Motor neuron (in vitro differentiated cells): Measurements from ENCODE around the gene LILRA6. TPM values are rescaled to one million over a fixed set of nuclear protein-coding genes. Genes with fewer than 3 reads are reported as not detected.
A peak's percentile ranks its signal among the peaks of the same experiment; 100 is the strongest.
"Not testable (repeated sequence)": the region's sequence is repeated elsewhere in the genome, so short reads cannot be mapped to it uniquely, and the experiment has no call there.

Experiments used
- ATAC-seq, 8 experiments: fragments of 200-7000 bp; cut with Tn5 transposase; replicated peaks in 6 of 8; 2 replicates each; pipeline ENCODE4 v1.8.0; 2021; ENCODE audit warnings: mild to moderate bottlenecking in 8 of 8, moderate library complexity in 8 of 8
- H3K27ac ChIP-seq, 2 donors: fragments of 250-450 bp; sonication (Bioruptor Pico); 2 replicates each; pipeline ENCODE4 v1.9.0; 2021; ENCODE audit warnings: antibody characterized with exemption in 2 of 2, mild to moderate bottlenecking in 2 of 2, moderate library complexity in 1 of 2
- H3K4me1 ChIP-seq, 2 donors: fragments of 250-450 bp; sonication (Bioruptor Pico); replicated peaks in 1 of 2; 2 replicates each; pipeline ENCODE4 v1.6.1; 2021; ENCODE audit warnings: antibody characterized with exemption in 2 of 2, mild to moderate bottlenecking in 2 of 2, moderate library complexity in 1 of 2
- H3K4me3 ChIP-seq, 5 donors: fragments of 250-450 bp; sonication (Bioruptor Pico); 2 replicates each; pipeline ENCODE4 v1.9.0; 2021; ENCODE audit warnings: antibody characterized with exemption in 5 of 5, mild to moderate bottlenecking in 5 of 5, moderate library complexity in 4 of 5
- WGBS, 10 experiments: fragments of 450-650 bp; shearing (Covaris generic); methylation state at CpG; one replicate each; pipeline ENCODE4 v1.0.0; 2022; 5-methylcytosine and 5-hydroxymethylcytosine counted together
- in situ Hi-C, 9 experiments: fragments of 400-800 bp; cut with MboI; loops; one replicate each; pipeline ENCODE4 v1.15.0; 2021; ENCODE audit warnings: low sequenced_read_pairs in 9 of 9, low pct_unique_long_range_greater_than_20kb in 2 of 9; ENCODE audit not compliant: unreplicated experiment in 9 of 9
- total RNA-seq, 8 experiments: library from RNA; unstranded; fragments of 300-600 nt; gene quantifications; 2 replicates each; pipeline versions ENCODE4 v1.2.3 to v1.2.4, GENCODE V29; 2022

LILRA6 gene
- total RNA-seq, 8 experiments from 2014 or later, result 0.05 to 0.56 (median 0.27) TPM; not detected in 1

DNA sequence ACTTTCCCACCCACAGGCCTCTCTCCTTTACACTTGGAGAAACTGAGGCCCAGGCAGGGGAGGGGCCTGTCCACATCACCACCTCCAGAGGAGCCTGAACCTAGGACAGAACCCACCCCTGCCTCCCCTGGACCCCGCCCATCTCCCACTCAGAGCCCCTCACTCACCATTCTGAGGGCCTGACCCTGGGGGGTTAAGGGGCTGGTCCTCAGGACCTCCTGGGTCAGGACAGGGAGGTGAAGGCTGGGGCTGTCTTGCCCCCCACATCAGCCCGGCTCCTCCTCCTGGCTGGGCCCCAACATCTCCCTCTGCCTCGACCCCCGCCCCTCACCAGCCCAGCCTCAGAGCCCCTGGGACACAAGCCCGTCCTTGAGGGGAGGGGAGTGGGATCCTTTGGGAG lies 22.9 kb downstream of the LILRA6 start:
- in situ Hi-C loops, H3K4me1 ChIP-seq: not testable (repeated sequence)
- WGBS, 10 experiments, result no CpG with 5 or more reads among the region's 5 CpGs

DNA sequence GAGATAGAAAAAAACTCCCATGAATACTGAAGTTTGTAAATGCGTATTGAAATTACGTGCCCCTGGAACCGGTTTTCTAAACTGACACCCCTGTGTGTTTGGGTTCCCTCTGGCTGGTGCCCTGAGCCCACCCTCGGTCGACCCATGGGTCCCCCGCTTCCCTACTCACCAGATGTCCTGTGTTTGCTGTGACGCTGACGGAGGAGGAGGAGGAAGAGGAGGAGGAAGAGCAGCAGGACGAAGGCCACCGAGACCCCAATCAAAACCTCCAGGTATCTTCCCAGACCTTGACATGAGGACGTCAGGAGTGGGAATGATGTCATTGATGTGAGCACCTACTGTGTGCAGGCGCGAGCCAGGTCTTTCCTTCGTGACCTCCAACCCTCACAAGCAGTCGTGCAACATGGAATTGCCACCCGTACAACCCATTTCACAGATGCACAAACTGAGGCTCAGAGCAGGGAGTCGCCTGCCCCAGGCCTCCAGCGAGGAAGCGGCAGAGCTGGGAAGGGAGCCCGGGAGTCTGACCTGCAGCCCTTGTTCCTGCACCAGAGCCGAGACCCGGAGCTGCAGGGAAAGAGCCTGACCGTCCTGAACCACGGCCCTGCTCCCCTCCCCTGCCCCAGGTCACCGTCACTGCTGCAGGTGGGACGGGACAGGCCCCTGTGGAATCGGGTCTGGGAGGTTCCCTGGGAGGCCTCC lies 23.5 kb downstream of the LILRA6 start:
- Histone ChIP-seq H3K27ac (no peak overlapping the region), H3K4me3 (no peak overlapping the region), H3K4me1 (peaks cover 3 to 6% of the 10 kb centered on the region in 2 donors)
- ATAC-seq, result no peak
- 60 to 100% (median 94%) methylated on average over 1 to 9 of the region's 27 CpGs; no CpG with 5 or more reads in 4 of the 10 experiments for WGBS, 10 experiments
- in situ Hi-C loops, result no loop called here

More for the DNA sequence above, 22.9 kb downstream of the LILRA6 start:
- H3K4me3 ChIP-seq, ATAC-seq, H3K27ac ChIP-seq: not testable (repeated sequence)

DNA sequence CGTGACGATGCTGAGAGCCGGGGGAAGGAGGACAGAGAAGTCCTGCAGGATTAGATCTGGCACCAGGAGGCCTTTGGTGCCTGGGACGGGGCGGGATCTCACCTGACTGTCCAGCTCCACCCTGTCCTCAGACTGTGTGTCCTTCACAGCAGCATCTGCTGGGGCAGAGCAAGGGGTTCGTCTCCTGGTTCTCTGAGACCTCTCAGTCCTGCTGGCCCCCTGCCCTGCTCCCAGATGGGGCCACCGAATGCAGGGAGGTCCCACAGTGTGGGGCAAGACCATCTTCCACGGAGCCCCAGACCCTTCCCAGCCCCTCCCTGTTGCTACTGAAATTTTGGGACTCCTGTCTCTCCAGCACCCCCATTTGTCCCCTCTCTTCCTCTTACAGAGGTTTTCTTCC lies 24.3 kb downstream of the LILRA6 start:
- H3K4me1 ChIP-seq, result peaks cover 3 to 6% of the 10 kb centered on the region in 2 donors
- in situ Hi-C loops, result no loop called here
- no peak overlapping the region for H3K4me3 ChIP-seq
- no peak overlapping the region for H3K27ac ChIP-seq
- 27% methylated on average over 4 of the region's 8 CpGs; no CpG with 5 or more reads in 9 of the 10 experiments for WGBS, 10 experiments
- peak in 1 of 8 experiments; percentile 13 for ATAC-seq

DNA sequence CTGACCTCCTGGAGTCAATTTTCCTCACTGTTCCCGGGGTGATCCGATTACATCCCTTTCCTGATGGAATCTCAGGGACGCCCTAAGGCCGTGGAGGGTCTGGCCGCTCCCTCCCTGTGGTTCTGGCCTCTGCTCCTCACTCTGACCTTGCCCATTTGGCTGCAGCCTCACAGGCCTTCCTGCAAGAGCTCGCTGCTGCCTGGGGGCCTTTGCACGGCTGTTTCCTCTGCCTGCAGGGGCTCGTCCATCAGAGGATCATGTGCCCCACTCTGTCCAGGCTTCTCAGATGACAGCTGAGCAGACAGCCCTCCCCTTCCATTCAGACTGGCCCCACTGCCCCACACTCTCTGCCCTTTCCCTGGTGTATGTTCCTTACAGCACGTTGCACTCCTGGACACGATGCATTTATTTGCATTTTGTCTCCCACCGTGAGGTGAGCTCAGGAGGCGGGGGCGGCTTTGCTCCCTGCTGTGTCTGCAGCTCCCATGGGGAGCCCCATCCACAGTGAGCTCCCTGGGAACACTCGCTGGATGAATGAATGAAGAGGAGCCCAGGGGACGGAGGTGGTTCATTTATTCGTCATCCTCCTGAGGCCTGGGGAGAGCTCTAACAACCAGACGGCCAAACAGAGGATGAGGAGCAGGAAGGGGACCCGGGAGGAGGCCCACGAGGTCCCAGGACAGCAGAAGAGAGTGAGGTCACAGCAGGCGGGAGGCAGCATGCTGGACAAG lies 24.9 kb downstream of the LILRA6 start:
- H3K4me3 ChIP-seq, H3K27ac ChIP-seq, in situ Hi-C loops, H3K4me1 ChIP-seq: not testable (repeated sequence)
- WGBS, 10 experiments, result 25 to 84% methylated on average over 4 to 7 of the region's 20 CpGs; no CpG with 5 or more reads in 8 of the 10 experiments
- ATAC-seq, result peak in 1 of 8 experiments; percentile 3

DNA sequence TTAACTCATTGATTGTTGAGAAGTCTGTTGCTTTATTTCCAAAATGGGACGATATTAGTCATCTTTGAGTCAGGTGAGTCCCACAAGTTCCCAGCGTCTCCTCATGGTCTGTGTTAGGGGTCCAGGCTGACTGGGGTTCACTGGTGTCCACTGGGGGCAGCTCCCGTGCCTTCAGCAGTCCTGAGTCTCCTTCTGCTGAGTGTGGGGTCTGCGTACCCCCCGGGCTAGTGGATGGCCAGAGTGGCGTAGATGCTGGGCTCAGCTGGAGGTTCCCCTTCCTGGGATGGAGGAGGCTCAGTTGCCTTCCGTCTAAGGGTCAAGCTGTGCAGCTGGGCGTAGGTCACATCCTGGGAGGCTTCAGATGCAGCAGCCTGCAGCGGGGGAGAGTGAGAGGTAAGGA lies 25.7 kb downstream of the LILRA6 start:
- in situ Hi-C loops, result no loop called here
- WGBS, 10 experiments, result 67 to 92% (median 89%) methylated on average over 1 to 5 of the region's 9 CpGs; no CpG with 5 or more reads in 7 of the 10 experiments

DNA sequence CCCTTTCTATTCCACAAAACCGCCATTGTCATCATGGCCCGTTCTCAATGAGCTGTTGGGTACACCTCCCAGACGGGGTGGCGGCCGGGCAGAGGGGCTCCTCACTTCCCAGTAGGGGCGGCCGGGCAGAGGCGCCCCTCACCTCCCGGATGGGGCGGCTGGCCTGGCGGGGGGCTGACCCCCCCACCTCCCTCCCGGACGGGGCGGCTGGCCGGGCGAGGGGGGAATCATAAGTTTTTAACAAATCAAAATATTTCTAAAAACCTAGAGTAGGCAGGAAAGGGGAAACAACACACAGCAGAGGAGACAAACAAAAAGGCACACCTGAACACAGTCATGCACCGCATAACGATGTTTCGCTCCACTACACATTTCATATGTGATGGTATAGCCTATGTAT lies 27.9 kb downstream of the LILRA6 start:
- in situ Hi-C loops, ATAC-seq, H3K4me1 ChIP-seq, H3K4me3 ChIP-seq, H3K27ac ChIP-seq: not testable (repeated sequence)
- 100% methylated on average over 1 of the region's 19 CpGs; no CpG with 5 or more reads in 9 of the 10 experiments for WGBS, 10 experiments

More for the DNA sequence above, 25.7 kb downstream of the LILRA6 start:
- H3K4me3 ChIP-seq, result no peak overlapping the region
- H3K4me1 ChIP-seq, result peaks cover 3 to 6% of the 10 kb centered on the region in 2 donors
- H3K27ac ChIP-seq, result no peak overlapping the region
- ATAC-seq, result no peak

DNA sequence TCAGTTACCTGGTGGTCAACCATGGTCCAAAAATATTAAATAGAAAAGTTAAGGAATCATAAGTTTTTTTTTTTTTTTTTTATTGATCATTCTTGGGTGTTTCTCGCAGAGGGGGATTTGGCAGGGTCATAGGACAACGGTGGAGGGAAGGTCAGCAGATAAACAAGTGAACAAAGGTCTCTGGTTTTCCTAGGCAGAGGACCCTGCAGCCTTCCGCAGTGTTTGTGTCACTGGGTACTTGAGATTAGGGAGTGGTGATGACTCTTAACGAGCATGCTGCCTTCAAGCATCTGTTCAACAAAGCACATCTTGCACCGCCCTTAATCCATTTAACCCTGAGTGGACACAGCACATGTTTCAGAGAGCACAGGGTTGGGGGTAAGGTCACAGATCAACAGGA lies 28.4 kb downstream of the LILRA6 start:
- WGBS, 10 experiments, result 50 to 100% (median 90%) methylated on average over 1 to 2 of the region's 5 CpGs; no CpG with 5 or more reads in 7 of the 10 experiments
- H3K4me3 ChIP-seq, ATAC-seq, H3K27ac ChIP-seq, in situ Hi-C loops: not testable (repeated sequence)
- peaks cover 12 to 15% of the 10 kb centered on the region in 2 donors for H3K4me1 ChIP-seq

DNA sequence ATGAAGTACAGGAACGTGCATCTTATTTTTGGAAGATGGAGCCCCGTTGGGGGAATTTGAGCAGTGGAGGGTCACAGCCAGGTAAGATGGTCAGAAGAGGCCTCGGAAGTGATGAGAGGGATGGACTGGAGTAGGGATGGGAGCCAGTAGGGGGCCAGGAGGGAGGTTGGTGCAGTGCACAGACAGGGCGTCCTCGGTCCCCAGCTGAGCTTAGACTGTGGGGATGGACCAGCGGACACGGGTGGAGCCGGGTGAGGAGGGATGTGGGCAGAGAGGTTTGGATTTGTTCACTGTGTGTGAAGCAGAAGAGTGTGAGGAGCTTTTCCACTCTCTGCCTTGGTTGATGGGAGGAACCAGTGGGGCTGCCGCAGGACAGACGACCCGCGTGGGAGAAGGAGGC lies 31.4 kb downstream of the LILRA6 start:
- in situ Hi-C loops, result no loop called here
- WGBS, 10 experiments, result 59 to 100% (median 81%) methylated on average over 1 to 5 of the region's 12 CpGs; no CpG with 5 or more reads in 5 of the 10 experiments
- ATAC-seq, result peak in 3 of 8 experiments; percentile 1 to 4 (median 2)

DNA sequence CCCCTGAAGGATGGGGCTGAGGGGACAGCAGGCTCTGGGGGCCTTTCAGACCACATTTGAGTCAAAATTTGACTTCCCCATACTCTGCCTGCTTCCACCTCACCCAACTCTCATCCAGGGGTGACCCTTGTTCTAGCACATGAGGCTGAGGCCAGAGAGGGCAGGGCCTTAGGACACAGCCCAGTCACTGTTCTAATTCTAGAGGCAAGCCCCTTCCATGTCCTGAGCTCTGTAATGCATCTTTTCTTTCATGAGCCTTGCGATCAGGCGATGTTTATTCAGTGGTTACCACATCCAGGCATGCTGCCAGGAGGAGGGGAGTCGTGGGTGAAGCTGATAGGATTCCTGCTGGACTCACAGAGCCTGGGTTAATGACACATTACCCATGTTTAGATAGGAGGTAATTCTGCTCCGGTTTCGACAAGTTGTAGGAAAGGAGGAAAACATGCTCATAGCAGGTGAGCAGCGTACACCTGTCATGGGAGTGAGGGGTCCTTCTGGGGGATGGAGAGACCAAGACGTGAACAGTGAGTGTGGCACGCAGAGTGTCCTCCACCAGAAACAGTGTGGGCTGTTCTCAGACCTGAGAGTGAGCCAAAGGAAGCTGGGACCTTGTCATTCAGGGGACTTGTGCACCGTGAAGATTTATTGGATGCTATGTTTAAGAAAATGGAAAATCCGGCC lies 32.6 kb downstream of the LILRA6 start:
- peak; percentile 25 to 79 (median 61) for ATAC-seq
- in situ Hi-C loops, result no loop called here
- Histone ChIP-seq H3K4me3 (no peak overlapping the region), H3K4me1 (peaks cover 13 to 21% of the 10 kb centered on the region in 2 donors), H3K27ac (peak overlapping the region; percentile 49 to 79)
- 0 to 90% (median 63%) methylated on average over 1 to 8 of the region's 10 CpGs; no CpG with 5 or more reads in 2 of the 10 experiments for WGBS, 10 experiments

More for the DNA sequence above, 31.4 kb downstream of the LILRA6 start:
- H3K4me3 ChIP-seq, result no peak overlapping the region
- peaks cover 13 to 21% of the 10 kb centered on the region in 2 donors for H3K4me1 ChIP-seq
- H3K27ac ChIP-seq, result peak overlapping the region in 1 of 2 donors; percentile 42

DNA sequence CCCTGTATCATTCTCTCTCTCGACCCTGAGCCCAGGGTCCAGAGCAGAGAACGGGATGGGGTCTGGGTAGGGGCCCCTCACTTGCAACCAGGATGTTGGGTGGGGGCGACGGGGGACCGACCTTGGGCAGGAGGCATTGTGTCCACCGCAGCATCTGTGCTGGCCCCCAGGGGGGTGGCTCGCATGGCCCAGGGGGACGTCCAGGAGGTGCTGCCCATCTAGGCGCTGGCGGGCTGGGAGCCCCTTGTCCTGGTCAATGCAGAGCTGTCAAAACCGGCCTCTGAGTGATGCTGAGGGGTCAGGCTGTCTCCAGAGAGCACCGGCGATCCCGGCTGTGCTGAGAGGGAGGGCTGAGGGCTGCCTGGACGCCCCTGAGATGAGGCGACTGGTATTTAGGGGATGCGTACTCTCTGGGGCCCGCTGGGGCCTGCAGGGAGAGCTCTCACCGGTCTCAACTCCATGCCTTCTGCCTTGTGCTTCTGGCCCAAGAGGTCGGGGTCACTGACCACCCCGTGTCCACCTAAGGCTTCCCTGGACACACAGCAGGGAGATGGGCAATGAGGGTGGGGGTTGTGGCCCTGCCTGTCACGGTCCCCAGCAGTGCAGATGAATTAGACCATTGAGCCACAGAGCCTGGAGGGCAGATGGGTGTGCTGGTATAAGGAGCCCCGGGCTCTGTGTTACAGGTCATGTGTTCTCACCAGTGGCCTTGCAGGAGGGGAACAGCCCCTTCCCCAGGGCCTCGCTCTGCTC lies 33.4 kb downstream of the LILRA6 start:
- WGBS, 10 experiments, result 7 to 100% (median 60%) methylated on average over 1 to 3 of the region's 24 CpGs; no CpG with 5 or more reads in 7 of the 10 experiments
- peak; percentile 27 to 55 (median 47) for ATAC-seq
- Histone ChIP-seq H3K4me3 (no peak overlapping the region), H3K4me1 (peaks cover 13 to 21% of the 10 kb centered on the region in 2 donors), H3K27ac (peak overlapping the region; percentile 49 to 79)
- in situ Hi-C loops, result no loop called here

DNA sequence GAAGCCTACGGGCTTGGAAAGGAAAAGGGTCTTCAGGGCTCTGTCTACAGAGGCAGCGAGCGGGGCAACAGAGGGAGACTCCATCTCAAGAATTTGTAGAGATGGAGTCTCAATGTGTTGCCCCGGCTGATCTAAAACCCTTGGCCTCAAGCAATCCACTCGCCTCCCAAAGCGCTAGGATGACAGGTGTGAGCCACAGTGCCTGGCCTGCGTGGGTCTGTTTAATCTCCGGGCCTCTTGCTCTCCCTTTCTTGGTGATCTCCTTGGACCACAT lies 33.9 kb downstream of the LILRA6 start:
- in situ Hi-C loops, result no loop called here
- H3K4me1 ChIP-seq, result peaks cover 13 to 21% of the 10 kb centered on the region in 2 donors
- no peak overlapping the region for H3K4me3 ChIP-seq
- peak in 2 of 8 experiments; percentile 1 to 2 for ATAC-seq
- peak overlapping the region in 1 of 2 donors; percentile 79 for H3K27ac ChIP-seq
- 87 to 100% (median 92%) methylated on average over 1 to 3 of the region's 8 CpGs; no CpG with 5 or more reads in 7 of the 10 experiments for WGBS, 10 experiments

DNA sequence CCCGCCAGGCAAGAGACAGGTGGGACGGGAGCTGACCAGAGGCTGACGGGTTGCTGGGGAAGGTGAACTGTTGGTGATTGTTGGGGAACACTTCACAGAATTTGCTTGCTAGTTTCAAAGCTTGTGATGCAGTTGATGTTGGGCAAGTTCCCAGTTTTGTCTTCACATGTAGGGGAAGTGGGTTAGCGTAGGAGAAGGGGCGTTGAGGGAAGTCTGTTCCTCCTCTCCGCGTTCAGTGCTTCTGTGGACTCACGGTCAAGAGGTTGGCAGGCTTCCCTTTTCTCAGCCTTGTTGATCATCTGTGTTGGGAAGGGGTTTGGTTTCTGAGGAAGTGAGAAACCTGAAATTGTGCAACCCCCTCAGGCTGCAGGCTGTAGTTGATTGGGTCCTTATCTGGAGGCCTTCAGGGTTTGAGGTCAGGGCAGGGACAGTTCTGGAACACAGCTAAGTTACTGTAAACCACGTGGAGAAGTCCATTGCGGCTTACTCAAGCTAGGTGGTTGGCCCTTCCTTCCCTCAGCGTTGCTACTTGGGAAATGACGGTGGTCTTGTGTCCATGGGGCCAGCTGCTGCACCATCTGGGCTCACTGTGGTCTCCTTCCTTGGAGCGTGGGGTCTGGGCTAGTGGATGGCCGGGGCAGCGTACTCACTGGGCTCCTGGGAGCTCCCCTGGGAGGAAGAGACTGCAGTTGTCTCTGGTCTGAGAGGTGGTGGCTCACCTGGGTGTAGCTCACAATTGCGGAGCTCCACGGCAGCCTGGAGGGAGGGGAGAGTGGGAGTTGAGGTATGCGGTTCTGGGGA lies 34.4 kb downstream of the LILRA6 start:
- peak in 4 of 8 experiments; percentile 1 to 5 (median 2) for ATAC-seq
- H3K4me1 ChIP-seq, result peaks cover 15 to 23% of the 10 kb centered on the region in 2 donors
- in situ Hi-C loops, result no loop called here
- no peak overlapping the region for H3K4me3 ChIP-seq
- H3K27ac ChIP-seq, result peak overlapping the region in 1 of 2 donors; percentile 79
- WGBS, 10 experiments, result 55 to 100% (median 87%) methylated on average over 1 to 7 of the region's 18 CpGs; no CpG with 5 or more reads in 3 of the 10 experiments
